A673 (cell line): Measurements from ENCODE around the gene SLC25A43.

Source experiments
- EZH2 ChIP-seq: fragments of 200-600 bp; sonication (generic); IDR thresholded peaks from 2 replicates; pipeline ENCODE4 v1.6.1; 2017; ENCODE audit warnings: borderline replicate concordance, low read depth, mild to moderate bottlenecking, mixed read lengths, antibody characterized with exemption, low read length; ENCODE audit not compliant: poor library complexity, severe bottlenecking
- TF ChIP-seq, protein P1 (sequence below): fragments of 300-800, 200-600 bp; sonication (generic); conservative IDR thresholded peaks from 2 replicates; pipeline ENCODE4 v1.5.1; 2017; ENCODE audit warnings: low read depth, mild to moderate bottlenecking, antibody characterized with exemption, low read length, moderate library complexity, mixed read lengths

DNA sequence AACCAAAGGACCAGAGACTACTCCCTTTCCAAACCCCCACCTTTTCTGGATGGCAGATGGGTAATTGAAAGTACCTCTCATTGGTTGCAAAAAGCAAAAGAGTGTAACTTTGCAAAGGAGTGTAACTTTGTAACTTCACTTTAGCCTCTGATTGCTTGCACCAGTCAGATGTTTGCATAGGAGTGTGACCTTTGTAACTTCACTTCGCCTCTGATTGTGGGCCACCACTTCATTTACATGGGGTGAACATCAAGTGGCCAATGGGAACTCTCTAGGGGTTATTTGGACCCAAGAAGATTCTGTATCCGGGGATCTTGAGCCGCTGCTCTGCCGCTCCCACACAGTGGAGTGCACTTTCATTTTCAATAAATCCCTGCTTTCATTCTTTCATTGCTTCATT, 9.9 kb upstream of the SLC25A43 start:
- TF ChIP-seq, protein P1, sequence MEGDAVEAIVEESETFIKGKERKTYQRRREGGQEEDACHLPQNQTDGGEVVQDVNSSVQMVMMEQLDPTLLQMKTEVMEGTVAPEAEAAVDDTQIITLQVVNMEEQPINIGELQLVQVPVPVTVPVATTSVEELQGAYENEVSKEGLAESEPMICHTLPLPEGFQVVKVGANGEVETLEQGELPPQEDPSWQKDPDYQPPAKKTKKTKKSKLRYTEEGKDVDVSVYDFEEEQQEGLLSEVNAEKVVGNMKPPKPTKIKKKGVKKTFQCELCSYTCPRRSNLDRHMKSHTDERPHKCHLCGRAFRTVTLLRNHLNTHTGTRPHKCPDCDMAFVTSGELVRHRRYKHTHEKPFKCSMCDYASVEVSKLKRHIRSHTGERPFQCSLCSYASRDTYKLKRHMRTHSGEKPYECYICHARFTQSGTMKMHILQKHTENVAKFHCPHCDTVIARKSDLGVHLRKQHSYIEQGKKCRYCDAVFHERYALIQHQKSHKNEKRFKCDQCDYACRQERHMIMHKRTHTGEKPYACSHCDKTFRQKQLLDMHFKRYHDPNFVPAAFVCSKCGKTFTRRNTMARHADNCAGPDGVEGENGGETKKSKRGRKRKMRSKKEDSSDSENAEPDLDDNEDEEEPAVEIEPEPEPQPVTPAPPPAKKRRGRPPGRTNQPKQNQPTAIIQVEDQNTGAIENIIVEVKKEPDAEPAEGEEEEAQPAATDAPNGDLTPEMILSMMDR, result no peak
- TF ChIP-seq EZH2, result no peak
